IPS-18a (cell line): ENCODE measurements around the gene PIK3CD.
"Not testable (repeated sequence)": the region's sequence is repeated elsewhere in the genome, so short reads cannot be mapped to it uniquely, and the experiment has no call there.

Experiments used
- H3K27ac ChIP-seq: one replicate; pipeline ENCODE4 v1.5.1; 2013; ENCODE audit warnings: low read length
- H3K27me3 ChIP-seq: one replicate; pipeline ENCODE4 v1.6.1; 2013; ENCODE audit warnings: mild to moderate bottlenecking, low read length; ENCODE audit not compliant: control insufficient read depth, insufficient read depth
- H3K36me3 ChIP-seq: one replicate; pipeline ENCODE4 v1.6.1; 2013; ENCODE audit warnings: low read depth, low read length; ENCODE audit not compliant: control insufficient read depth
- H3K4me1 ChIP-seq: one replicate; pipeline ENCODE4 v1.6.1; 2013; ENCODE audit warnings: low read depth, low read length; ENCODE audit not compliant: control insufficient read depth
- H3K4me3 ChIP-seq: one replicate; pipeline ENCODE4 v1.5.1; 2013; ENCODE audit warnings: low read length
- H3K9ac ChIP-seq: one replicate; pipeline ENCODE4 v1.6.1; 2013; ENCODE audit warnings: mild to moderate bottlenecking, low read length, moderate library complexity
- H3K9me3 ChIP-seq: one replicate; pipeline ENCODE4 v1.6.1; 2013; ENCODE audit warnings: low read depth, low read length; ENCODE audit not compliant: control insufficient read depth

Gene PIK3CD

DNA sequence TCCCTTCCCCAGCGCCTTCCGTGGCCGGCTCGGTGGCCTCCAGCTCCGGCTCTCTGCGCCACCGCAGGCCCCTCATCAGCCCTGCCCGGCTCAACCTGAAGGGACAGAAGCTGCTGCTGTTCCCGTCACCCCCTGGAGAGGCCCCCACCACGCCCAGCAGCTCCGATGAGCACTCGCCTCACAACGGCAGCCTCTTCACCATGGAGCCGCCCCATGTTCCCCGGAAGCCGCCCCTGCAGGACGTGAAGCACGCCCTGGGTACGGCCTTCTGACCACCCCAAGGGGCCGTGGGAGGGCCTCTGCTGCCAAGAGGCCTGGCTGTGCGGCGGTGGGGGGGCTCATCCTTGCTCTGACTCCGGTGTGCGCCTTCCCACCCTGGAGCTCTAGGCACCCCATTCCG lies 41.0 kb upstream of the PIK3CD start:
- Histone ChIP-seq H3K9ac (no peak overlapping the region), H3K36me3 (peaks cover 17% of the 10 kb centered on the region), H3K27me3 (no peaks in the 10 kb centered on the region), H3K9me3 (no peaks in the 10 kb centered on the region), H3K27ac (no peak overlapping the region), H3K4me1 (no peaks in the 10 kb centered on the region), H3K4me3 (no peak overlapping the region)

DNA sequence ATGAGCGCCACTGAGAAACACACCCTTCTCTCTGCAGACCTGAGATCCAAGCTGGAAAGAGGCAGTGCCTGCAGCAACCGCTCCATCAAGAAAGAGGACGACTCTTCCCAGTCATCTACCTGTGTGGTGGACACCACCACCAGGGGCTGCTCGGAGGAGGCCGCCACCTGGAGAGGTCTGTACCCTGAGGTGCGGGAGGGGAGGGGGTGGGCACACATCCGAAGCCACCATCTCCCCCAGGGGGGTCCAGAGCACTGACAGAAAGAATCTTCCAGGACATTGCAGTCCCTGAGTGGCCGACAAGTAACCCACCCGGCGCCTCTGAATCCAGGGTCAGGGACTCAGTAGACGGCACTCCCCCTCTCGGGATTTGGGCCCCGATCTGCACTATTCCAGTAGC lies 39.8 kb upstream of the PIK3CD start:
- H3K9ac ChIP-seq, result no peak overlapping the region
- peaks cover 17% of the 10 kb centered on the region for H3K36me3 ChIP-seq
- no peaks in the 10 kb centered on the region for H3K27me3 ChIP-seq
- no peaks in the 10 kb centered on the region for H3K4me1 ChIP-seq
- no peaks in the 10 kb centered on the region for H3K9me3 ChIP-seq
- no peak overlapping the region for H3K4me3 ChIP-seq
- H3K27ac ChIP-seq, result no peak overlapping the region

DNA sequence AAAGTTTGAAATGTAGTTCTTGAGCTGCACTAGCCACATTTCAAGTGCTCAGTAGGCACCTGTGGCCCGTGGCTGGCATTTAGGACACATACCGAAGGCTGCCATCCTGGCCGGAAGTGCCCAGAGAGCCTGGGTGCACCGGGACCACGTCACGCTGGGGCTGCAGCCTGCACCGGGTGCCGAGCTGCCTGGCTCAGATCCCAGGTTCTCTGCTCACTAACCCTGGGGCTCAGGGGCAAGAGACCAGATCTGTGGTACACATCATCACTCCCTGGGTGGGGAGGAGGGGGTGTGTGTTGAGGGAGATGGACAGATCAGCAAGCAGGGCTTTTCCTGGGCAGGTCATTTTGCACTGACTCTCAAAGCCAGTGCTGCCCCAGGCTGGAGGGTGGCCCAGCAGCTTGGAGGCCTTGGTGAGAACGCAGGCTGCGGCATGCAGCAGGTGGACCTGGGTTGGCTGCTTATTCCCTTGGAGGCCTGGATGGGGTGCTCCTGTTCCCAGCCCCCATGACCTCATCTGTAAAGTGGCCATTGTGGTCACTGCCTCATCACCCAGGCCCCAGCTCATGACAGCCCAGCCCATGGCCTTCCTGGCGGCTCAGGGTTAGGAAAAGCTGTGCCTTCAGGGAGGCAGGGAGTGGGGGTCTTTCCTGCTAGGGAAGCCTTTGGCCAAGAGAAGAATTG lies 39.2 kb upstream of the PIK3CD start:
- H3K4me3 ChIP-seq, result no peak overlapping the region
- H3K27me3 ChIP-seq, result no peaks in the 10 kb centered on the region
- H3K4me1 ChIP-seq, result no peaks in the 10 kb centered on the region
- H3K9me3 ChIP-seq, result no peaks in the 10 kb centered on the region
- H3K27ac ChIP-seq, result no peak overlapping the region
- peaks cover 17% of the 10 kb centered on the region for H3K36me3 ChIP-seq
- H3K9ac ChIP-seq, result no peak overlapping the region

DNA sequence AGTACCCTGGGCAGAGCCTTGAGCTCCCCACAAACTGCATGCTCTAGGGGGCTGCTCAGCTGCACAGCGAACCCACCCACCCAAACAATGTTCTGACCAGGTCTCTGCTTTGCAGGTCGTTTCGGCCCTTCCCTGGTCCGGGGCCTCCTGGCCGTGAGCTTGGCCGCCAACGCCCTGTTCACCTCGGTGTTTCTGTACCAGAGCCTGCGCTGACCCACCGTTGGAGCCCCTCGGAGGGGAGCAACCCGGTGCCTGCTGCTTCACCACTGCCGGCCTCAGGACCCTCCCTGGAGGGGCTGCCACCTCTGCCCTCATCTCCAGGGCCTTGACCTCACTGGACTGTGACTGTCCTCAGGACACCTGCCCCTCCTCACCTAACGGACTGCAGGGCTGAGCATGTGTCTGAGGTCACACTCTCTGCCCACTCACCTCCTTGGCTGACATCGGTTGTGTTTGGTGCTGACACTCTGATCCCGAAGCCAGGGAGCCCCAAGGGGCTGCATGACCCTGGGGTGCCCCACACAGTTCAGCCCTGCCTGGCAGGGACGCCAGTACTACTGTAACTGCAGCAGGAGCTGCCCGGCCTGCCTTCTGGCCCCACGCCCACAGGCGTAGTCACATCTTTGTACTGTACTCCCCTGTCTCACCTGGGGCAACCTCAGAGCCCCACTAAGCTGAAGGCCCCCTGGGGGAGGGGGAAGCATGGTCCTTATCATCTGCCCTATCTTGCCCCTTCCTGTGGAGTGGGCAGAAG lies 38.5 kb upstream of the PIK3CD start:
- Histone ChIP-seq H3K4me3 (no peak overlapping the region), H3K4me1 (no peaks in the 10 kb centered on the region), H3K9me3 (no peaks in the 10 kb centered on the region), H3K27ac (no peak overlapping the region), H3K9ac (no peak overlapping the region), H3K36me3 (peaks cover 15% of the 10 kb centered on the region), H3K27me3 (no peaks in the 10 kb centered on the region)

DNA sequence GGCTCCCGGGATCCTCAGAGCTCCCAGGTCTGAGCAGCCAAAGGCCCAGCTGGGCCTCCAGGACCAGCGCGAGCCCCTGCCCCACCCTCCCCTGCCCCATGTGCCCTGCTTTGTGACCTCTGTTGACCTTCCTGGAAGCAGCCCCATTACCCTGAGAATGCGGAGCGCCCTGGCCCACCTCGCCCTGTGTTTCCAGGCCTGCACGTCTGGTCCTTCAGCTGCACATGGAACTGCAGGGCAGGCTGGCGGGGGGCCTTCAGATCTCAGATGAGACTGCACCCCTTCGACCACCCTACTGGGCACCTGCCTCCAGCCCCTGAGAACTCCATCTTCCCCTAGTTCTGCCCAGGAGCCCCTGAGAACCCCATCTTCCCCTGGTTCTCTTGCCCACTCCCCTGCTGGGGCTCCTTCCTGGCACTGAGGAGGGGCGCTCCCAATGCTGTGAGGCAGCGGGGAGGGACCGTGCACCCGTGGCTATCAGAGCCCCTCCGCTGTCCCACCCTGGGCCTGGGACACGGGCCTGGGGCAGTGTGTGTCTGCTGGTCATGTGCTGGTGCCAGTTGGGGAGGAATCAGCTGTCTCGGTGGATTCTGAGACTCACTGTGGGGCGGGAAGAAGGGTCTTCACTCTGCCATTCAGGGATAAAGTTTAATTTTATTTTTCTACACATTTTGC lies 37.8 kb upstream of the PIK3CD start:
- Histone ChIP-seq H3K27me3 (no peaks in the 10 kb centered on the region), H3K27ac (no peak overlapping the region), H3K36me3 (peaks cover 15% of the 10 kb centered on the region), H3K4me3 (no peak overlapping the region), H3K4me1 (no peaks in the 10 kb centered on the region), H3K9me3 (no peaks in the 10 kb centered on the region), H3K9ac (no peak overlapping the region)

DNA sequence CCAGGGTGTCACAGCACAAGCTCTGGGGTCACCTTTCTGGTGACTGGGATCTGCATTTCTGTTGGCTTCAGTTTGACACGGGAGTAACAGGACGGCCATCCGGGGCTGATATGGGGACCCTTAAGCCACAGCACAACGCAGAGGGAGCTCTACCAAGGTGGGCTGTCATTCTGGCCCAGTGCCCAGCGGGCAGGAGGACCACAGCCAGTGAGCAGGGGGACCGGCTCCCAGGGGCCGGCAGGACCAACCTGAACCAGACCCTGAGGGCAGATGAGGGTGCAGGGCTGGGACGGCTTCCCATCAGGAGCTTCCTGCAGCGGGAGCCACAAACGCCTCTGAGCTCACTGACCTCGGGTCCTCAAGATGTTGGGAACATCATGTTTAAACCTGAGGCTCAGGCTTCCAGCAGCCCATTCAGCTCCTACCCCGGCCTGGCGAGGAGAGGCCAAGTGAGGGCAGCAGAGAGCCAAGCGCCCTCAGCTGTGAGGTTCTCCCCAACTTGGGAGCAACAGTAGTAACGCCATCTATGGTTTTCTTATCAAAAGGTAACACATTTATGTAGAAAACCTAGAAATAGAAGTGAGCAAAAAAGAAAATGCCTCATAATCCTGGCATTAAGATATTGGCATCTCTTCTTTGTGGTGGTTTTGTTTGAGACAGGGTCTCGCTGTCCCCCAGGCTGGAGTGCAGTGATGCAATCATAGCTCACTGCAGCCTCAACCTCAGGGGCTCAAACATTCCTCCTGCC lies 36.0 kb upstream of the PIK3CD start:
- Histone ChIP-seq H3K27me3 (no peaks in the 10 kb centered on the region), H3K4me1 (no peaks in the 10 kb centered on the region), H3K9me3 (no peaks in the 10 kb centered on the region), H3K36me3 (peaks cover 12% of the 10 kb centered on the region), H3K4me3 (no peak overlapping the region), H3K9ac (no peak overlapping the region), H3K27ac (no peak overlapping the region)

DNA sequence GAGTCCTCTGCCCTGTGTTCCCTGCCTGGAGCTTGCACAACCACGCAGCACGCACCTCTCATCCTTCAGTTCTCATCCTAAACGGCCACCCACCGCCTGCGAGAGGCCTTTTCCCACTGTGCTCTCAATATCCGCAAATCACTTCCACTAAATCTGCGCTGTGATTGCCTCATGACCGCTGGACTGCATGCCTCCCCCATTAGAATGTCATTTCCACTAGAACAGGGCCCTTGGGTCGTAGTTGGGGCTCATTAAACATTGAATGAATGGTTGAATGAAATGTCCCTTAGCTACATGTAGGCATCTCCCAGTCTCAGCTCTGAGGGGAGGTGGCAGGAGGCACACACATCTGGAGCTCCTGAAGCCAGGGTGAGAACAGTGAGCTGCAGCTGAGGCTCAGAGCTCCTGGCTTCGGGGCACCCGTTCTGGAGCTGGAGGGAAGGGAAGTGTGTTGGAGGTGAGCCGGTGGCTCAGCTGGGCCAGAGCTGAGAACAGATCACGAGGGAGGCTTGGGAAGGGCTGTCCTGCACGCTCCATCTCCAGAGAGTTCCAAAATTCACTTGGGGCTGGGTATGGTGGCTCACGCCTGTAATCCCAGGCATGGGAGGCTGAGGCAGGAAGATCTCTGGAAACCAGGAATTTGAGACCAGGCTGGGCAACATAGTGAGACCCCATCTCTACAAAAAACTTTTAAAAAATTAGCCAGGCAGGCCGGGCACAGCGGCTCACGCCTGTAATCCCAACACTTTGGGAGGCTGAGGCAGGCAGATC lies 32.4 kb upstream of the PIK3CD start:
- H3K27ac ChIP-seq, result no peak overlapping the region
- H3K4me3 ChIP-seq, result no peak overlapping the region
- no peaks in the 10 kb centered on the region for H3K27me3 ChIP-seq
- H3K36me3 ChIP-seq, result no peaks in the 10 kb centered on the region
- H3K9me3 ChIP-seq, result no peaks in the 10 kb centered on the region
- no peak overlapping the region for H3K9ac ChIP-seq
- H3K4me1 ChIP-seq, result no peaks in the 10 kb centered on the region

DNA sequence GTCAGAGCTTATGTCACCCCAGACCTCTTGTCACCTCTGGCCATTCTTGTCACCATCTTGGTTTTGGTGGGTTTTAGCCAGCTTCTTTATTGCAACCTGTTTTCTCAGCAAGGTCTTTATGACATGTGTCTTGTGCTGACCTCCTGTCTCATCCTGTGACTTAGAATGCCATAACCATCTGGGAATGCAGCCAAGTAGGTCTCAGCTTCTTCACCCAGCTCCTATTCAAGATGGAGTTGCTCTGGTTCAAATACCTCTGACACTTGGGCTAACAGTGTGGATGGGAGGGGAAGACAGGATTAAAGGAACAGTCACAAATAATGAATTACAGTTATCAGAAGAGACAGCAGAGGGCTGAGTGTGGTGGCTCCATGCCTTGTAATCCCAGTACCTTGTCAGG lies 30.5 kb upstream of the PIK3CD start:
- no peak overlapping the region for H3K27ac ChIP-seq
- no peaks in the 10 kb centered on the region for H3K4me1 ChIP-seq
- no peak overlapping the region for H3K4me3 ChIP-seq
- no peaks in the 10 kb centered on the region for H3K9me3 ChIP-seq
- no peaks in the 10 kb centered on the region for H3K36me3 ChIP-seq
- H3K9ac ChIP-seq, result no peak overlapping the region
- H3K27me3 ChIP-seq, result peaks cover under 1% of the 10 kb centered on the region

DNA sequence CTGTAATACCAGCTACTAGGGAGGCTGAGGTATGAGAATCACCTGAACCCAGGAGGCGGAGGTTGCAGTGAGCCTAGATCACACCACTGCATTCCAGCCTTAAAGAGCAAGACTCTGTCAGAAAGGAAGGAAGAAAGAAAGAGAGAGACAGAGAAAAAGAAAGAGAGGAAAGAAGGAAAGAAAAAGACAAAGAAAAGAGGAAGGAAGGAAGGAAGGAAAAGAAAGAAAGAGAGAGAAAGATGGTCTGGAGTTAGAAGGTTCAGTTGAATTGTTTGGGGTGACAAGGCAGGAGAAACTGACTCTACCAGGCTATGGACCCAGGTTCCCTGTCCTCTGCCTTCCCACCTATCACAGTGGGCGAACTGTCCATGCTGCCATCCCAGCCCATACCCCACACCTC lies 27.4 kb upstream of the PIK3CD start:
- peaks cover 20% of the 10 kb centered on the region for H3K27me3 ChIP-seq
- H3K9me3 ChIP-seq, result no peaks in the 10 kb centered on the region
- H3K4me1 ChIP-seq, result no peaks in the 10 kb centered on the region
- H3K4me3 ChIP-seq, result no peak overlapping the region
- H3K9ac ChIP-seq, result no peak overlapping the region
- no peaks in the 10 kb centered on the region for H3K36me3 ChIP-seq
- H3K27ac ChIP-seq, result no peak overlapping the region

DNA sequence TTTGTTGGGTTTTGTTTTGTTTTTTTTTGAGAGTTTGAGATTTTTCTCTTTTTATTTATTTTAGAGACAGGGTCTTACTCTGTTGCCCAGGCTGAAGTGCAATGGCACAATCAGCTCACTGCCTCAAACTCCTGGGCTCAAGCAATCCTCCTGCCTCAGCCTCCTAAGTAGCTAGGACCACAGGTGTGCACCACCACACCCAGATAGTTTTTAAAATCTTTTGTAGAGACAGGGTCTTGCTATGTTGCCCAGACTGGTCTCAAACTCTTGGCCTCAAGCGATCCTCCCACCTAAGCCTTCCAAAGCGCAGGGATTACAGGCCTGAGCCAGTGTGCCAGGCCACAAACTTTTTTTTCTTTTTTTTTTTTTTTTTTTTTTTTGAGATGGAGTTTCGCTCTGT lies 26.5 kb upstream of the PIK3CD start:
- H3K4me3 ChIP-seq, H3K4me1 ChIP-seq, H3K27ac ChIP-seq, H3K36me3 ChIP-seq, H3K9ac ChIP-seq, H3K9me3 ChIP-seq: not testable (repeated sequence)
- H3K27me3 ChIP-seq, result peaks cover 20% of the 10 kb centered on the region

DNA sequence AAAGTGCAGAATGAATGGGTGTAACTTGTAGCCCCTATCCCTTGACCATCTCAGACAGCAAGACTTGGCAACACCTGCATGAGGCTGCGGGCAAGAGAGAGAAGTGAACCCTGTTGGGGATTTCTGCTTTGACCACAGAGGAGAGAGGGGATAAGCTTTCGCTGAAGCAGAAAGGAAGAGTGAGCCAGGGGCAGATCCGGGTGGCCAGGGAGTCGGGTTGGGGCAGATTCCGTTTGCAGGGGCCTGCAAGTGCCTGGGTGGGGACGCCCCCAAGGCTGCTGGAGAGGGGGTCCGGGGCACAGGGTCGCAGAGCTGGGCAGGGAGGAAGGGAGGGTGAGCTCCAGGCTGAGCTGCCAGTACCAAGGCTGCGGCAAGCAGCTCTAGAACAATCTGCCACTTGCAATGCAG lies 25.3 kb upstream of the PIK3CD start:
- no peak overlapping the region for H3K9ac ChIP-seq
- no peaks in the 10 kb centered on the region for H3K36me3 ChIP-seq
- H3K27ac ChIP-seq, result no peak overlapping the region
- H3K9me3 ChIP-seq, result no peaks in the 10 kb centered on the region
- H3K4me1 ChIP-seq, result no peaks in the 10 kb centered on the region
- peaks cover 20% of the 10 kb centered on the region for H3K27me3 ChIP-seq
- no peak overlapping the region for H3K4me3 ChIP-seq
